HL-60/S4 treated with phorbol 12-myristate 13-acetate at 8.2 ng/mL for 4 days and 3 days (cell line): ENCODE data around the gene MINDY2.

Source experiments
- in situ Hi-C: fragments of 300-500 bp; cut with MboI; formaldehyde crosslinking; loops from 2 replicates; pipeline ENCODE4 v1.15.0; 2022; ENCODE audit warnings: low sequenced_read_pairs

MINDY2 gene

GRCh38 chr15:58752716-58753115, 18.4 kb upstream of the MINDY2 start:
- in situ Hi-C loops: loop anchor here (25.0 kb wide), 1 partner anchor 515 kb away; no protein-coding TSS in a partner anchor

GRCh38 chr15:58755350-58755749, 15.8 kb upstream of the MINDY2 start:
- in situ Hi-C loops: loop anchor here (25.0 kb wide), 1 partner anchor 518 kb away; no protein-coding TSS in a partner anchor

GRCh38 chr15:58755956-58756355, 15.1 kb upstream of the MINDY2 start:
- in situ Hi-C loops: loop anchor here (25.0 kb wide), 1 partner anchor 519 kb away; no protein-coding TSS in a partner anchor

GRCh38 chr15:58758141-58758540, 13.0 kb upstream of the MINDY2 start:
- in situ Hi-C loops: loop anchor here (25.0 kb wide), 1 partner anchor 521 kb away; no protein-coding TSS in a partner anchor

GRCh38 chr15:58760385-58761009, 10.6 kb upstream of the MINDY2 start:
- in situ Hi-C loops: loop anchor here (25.0 kb wide), 1 partner anchor 523 kb away; no protein-coding TSS in a partner anchor

GRCh38 chr15:58761010-58761388, 10.1 kb upstream of the MINDY2 start:
- in situ Hi-C loops: loop anchor here (25.0 kb wide), 1 partner anchor 524 kb away; no protein-coding TSS in a partner anchor

GRCh38 chr15:58762285-58762684, 8.8 kb upstream of the MINDY2 start:
- in situ Hi-C loops: loop anchor here (25.0 kb wide), 1 partner anchor 525 kb away; no protein-coding TSS in a partner anchor

- in situ Hi-C loops: loop anchor here (25.0 kb wide), 1 partner anchor 525 kb away; no protein-coding TSS in a partner anchor
Measured at GRCh38 chr15:58762731-58763130, 8.4 kb upstream of the MINDY2 start.

- in situ Hi-C loops: loop anchor here (25.0 kb wide), 1 partner anchor 527 kb away; no protein-coding TSS in a partner anchor
Measured at GRCh38 chr15:58764468-58764867, 6.6 kb upstream of the MINDY2 start.

GRCh38 chr15:58766290-58766689, 4.8 kb upstream of the MINDY2 start:
- in situ Hi-C loops: loop anchor here (25.0 kb wide), 1 partner anchor 529 kb away; no protein-coding TSS in a partner anchor

- in situ Hi-C loops: loop anchor here (25.0 kb wide), 1 partner anchor 531 kb away; no protein-coding TSS in a partner anchor
Measured at GRCh38 chr15:58768601-58769004, 2.5 kb upstream of the MINDY2 start.

GRCh38 chr15:58770519-58770856, 614 bp upstream of the MINDY2 start:
- in situ Hi-C loops: loop anchor here (25.0 kb wide), 1 partner anchor 533 kb away; no protein-coding TSS in a partner anchor

GRCh38 chr15:58771621-58772250, 634 bp downstream of the MINDY2 start:
- in situ Hi-C loops: loop anchor here (25.0 kb wide), 1 partner anchor 534 kb away; no protein-coding TSS in a partner anchor

- in situ Hi-C loops: loop anchor here (25.0 kb wide), 1 partner anchor 536 kb away; no protein-coding TSS in a partner anchor
Measured at GRCh38 chr15:58773024-58773423, 1.9 kb downstream of the MINDY2 start.

GRCh38 chr15:58775402-58775801, 4.3 kb downstream of the MINDY2 start:
- in situ Hi-C loops: no loop called here

- in situ Hi-C loops: no loop called here
Measured at GRCh38 chr15:58777107-58777506, 6.0 kb downstream of the MINDY2 start.

- in situ Hi-C loops: no loop called here
Measured at GRCh38 chr15:58779554-58779953, 8.5 kb downstream of the MINDY2 start.

GRCh38 chr15:58785355-58785754, 14.3 kb downstream of the MINDY2 start:
- in situ Hi-C loops: no loop called here

- in situ Hi-C loops: no loop called here
Measured at GRCh38 chr15:58788056-58788710, 17.1 kb downstream of the MINDY2 start.

- in situ Hi-C loops: no loop called here
Measured at GRCh38 chr15:58793862-58794261, 22.8 kb downstream of the MINDY2 start.

- in situ Hi-C loops: no loop called here
Measured at GRCh38 chr15:58795825-58796224, 24.7 kb downstream of the MINDY2 start.
